NCI-H2227 treated with DMSO at 0.1 percent for 48 hours (cell line): ENCODE data around the gene GSK3B.
"Not testable (repeated sequence)": the region's sequence is repeated elsewhere in the genome, so short reads cannot be mapped to it uniquely, and the experiment has no call there.

Experiments
- DNase-seq: peaks from one replicate; lab custom pipeline; 2025; lab: John Stamatoyannopoulos, UW

Gene GSK3B

DNA sequence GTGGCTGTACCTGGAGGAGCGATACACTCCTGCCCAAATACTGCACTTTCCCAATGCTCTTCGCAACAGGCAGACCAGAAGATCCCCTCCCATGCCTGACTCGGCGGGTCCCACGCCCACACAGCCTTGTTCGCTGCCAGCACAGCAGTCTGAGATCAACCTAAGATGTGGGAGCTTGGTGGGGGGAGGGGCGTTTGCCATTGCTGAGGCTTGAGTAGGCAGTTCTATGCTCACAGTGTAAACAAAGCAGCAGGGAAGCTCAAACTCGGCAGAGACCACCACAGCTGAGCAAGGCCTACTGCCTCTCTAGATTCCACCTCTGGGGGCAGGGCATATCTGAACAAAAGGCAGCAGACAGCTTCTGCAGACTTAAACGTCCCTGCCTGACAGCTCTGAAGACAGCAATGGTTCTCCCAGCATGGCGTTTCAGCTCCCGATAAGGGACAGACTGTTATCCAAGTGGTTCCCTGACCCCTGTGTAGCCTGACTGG lies 90.2 kb downstream of the GSK3B start:
- peak; percentile 66 for DNase-seq

- DNase-seq = no peak
Observed at GRCh38 chr3:119998166-119998565, 96.1 kb downstream of the GSK3B start.

- DNase-seq = no peak
Observed at GRCh38 chr3:119990888-119991287, 103.4 kb downstream of the GSK3B start.

GRCh38 chr3:119989981-119990655 lies 104.1 kb downstream of the GSK3B start:
- DNase-seq = no peak

GRCh38 chr3:119986812-119987211 lies 107.4 kb downstream of the GSK3B start:
- DNase-seq = not testable (repeated sequence)

DNA sequence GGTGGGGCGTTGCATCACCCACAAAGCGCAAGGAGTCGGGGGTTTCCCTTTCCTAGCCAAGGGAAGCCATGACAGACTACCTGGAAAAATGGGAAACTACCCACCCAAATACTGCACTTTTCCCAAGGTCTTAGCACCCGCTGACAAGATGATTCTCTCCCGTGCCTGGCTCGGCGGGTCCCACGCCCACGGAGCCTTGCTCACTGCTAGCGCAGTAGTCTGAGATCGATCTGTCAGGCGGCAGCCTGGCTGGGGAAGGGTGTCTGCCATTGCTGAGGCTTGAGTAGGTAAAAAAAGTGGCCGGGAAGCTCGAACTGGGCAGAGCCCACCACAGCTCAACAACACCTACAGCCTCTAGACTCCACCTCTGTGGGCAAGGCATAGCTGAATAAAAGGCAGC lies 112.9 kb downstream of the GSK3B start:
- no peak for DNase-seq

DNA sequence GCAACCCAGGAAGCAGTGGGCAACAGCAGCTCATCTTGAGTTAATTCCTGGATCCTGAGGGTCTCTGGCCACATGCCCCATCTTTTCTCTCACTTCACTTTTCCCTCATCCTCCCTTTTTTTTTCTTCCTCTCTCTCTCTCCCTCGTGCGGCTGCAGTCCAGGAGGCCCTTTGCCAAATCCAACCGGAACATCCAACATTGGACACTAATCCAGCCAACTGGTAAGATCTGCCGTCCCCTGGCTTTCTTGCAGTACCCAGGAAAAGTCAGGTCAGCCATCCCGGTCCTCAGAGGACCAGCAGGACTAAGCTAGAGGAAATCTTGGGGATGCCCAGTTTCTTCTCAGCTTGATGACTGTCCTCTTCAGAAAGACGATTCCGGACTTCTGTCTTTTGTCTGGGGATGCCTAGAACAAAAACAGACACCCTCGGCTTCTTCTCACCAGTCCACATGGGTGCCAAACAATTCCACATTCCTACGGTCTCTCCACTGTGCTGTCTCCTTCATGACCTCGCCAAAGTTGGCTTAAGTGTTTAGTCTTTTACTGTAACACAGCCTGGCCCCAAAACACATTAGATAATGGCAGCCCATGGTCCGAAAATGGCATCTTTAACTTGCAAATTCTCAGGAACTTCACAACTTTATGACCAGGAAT lies 115.6 kb downstream of the GSK3B start:
- no peak for DNase-seq

- no peak for DNase-seq
Observed at GRCh38 chr3:119977353-119977752, 116.9 kb downstream of the GSK3B start.

DNA sequence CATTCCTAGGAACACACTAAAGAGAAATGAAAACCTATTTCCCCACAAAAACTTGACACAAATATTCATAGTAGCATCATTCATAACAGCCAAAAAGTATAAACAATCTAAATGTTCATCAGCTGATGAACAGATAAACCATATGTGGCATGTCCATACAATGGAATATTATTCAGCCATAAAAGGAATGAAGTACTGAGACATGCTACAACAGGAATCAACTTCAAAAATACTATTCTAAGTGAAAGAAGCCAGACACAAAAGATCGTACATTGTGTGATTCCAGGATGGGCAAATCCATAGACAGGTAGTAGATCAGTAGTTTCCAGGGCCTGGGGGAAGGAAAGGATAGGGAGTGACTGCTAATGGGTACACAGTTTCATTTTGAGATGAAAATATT lies 118.0 kb downstream of the GSK3B start:
- no peak for DNase-seq

DNA sequence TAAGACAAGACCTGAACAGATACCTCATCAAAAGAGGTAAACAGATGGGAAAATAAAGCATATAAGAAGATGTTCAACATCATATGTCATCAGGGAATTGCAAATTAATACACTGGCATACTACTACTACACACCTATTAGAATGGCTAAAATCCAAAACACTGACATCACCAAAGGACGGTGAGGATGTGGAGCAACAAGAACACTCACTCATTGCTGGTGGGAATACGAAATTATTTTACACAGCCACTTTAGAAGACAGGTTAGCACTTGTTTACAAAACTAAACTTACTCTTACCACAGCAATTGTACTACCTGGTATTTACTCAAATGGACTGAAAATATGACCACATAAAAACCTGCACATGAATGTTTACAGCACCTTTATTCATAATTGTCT lies 119.6 kb downstream of the GSK3B start:
- DNase-seq = no peak

GRCh38 chr3:119973018-119973646 lies 121.1 kb downstream of the GSK3B start:
- no peak for DNase-seq

- DNase-seq = no peak
Observed at GRCh38 chr3:119969759-119970158, 124.5 kb downstream of the GSK3B start.

DNA sequence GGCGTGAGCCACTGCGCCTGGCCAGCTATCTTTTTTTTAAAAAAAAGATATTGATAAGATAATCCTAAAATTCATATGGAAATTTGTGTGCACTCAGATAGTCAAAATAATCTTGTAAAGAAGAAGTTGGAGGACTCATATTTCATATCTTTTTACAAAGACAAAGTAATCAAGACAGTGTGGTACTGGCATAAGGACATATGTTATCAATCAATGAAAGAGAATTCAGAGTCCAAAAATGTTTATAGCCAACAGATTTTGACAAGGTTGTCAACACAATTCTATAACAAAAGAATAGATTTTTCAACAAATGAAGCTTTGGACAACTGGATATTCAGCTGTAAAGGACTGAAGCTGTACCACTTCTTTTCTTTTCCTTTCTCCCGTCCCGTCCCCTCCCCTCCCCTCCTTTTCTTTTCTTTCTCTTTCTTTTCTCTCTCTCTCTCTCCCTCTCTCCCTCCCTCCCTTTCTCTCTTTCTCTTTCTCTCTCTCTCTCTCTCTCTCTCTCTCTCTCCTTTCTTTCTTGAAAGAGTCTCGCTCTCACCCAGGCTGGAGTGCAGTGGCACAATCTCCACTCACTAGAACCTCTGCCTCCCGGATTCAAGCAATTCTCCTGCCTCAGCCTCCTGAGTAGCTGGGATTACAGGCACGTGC lies 126.8 kb downstream of the GSK3B start:
- no peak for DNase-seq

- DNase-seq = no peak
Observed at GRCh38 chr3:119965692-119966091, 128.6 kb downstream of the GSK3B start.

DNA sequence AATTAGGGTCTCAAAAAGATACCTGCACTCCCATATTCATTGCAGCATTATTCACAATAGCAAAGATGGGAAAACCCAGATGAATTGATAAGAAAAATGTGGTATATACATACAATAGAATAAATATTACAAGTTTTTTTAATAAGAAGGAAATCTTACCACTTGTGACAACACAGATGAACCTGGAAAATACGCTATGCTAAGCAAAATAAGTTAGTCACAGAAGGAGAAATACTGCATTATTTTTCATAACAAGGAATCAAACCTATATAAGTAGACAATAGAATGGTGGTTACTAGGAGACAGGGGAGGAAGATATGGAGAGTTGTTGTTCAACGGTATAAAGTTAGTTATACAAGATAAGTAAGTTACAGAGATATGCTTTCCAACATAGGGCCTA lies 130.0 kb downstream of the GSK3B start:
- DNase-seq = no peak

- no peak for DNase-seq
Observed at GRCh38 chr3:119955972-119956371, 138.3 kb downstream of the GSK3B start.

DNA sequence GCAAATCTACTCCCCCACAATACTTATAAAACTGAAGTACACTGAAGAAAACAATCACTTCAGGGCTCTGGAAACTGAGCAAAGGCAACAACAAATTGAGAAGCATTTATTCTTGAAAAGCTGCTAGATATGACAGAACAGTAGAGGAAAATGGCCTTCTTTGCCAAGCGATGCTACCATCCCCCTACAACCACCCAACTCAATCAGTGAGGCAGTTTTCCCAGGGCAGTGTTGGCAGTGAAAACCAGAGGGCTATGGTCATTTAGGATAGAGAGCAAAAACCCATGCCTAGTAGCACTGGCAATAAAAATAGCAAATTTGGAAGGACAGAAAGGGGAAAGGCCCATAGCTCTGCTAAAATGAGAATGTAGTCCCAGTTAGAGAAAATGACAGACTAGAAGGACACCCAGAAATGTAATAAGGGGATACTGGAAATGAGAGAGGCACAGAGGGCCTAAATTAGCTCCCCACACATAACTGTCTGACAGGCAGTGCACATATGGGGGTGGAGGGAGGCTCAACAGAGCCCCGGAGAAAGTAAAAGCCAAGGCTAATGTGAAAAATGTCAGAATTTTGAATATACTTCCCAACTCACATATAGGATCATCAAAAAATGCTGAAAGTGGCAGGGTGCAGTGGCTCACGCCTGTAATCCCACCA lies 143.5 kb downstream of the GSK3B start:
- DNase-seq = no peak

DNA sequence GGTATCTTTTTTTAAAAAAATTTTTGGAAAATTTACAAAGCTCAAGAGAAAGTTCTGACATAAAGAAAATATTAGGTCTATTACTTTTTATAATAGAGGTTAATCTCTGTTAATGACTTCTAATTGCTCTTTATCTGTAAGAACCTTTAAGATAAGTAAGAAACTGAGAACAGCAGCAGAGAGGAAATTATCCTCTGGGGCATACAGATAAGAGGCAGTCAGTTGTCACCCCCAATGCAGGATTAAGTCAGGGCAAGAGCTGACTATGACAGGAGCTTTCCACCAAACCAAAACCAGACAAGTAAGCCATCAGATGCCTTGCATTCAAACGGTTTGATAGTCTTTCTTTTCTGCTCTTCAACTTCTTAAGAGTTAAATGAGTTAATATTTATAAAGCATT lies 149.0 kb downstream of the GSK3B start:
- DNase-seq = no peak

DNA sequence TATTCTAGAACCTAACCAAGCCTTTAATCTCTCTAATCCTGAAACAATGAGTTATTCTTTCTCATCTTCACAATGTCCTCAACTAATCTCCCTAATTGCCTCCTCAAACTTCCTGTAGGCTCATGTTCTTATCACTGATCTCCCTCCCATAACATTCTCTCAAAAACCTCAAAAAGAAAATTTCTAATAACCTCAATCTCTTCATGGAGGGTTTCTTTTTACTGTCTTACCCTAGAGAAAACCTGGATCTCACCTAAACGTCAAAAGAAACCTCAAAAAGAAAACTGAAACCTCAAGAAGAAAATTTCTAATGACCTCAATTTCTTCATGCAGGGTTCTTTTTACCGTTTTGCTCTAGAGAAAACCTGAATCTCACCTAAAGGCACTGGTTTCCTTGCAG lies 150.2 kb downstream of the GSK3B start:
- no peak for DNase-seq

GRCh38 chr3:119939077-119939476 lies 155.2 kb downstream of the GSK3B start:
- no peak for DNase-seq

DNA sequence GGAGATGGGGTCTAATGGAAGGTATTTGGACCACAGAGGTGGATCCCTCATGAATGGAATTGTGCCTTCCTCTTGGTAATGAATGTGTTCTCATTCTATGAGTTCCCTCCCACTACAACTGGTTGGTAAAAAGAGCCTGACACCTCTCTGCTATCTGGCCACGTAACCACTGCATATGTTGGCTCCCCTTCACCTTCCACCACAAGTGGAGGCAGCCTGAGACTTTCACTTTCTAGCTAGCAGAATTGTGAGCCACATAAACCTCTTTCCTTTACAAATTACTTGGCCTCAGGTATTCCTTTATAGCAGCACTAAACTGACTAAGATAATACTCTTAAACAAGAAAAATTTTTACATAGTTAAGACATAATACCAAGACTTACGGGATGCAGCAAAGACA lies 157.0 kb downstream of the GSK3B start:
- DNase-seq = no peak

GRCh38 chr3:119934249-119934648 lies 160.0 kb downstream of the GSK3B start:
- no peak for DNase-seq
